Mammary epithelial cell (primary cell): ENCODE results near the gene PTK6.

Experiments
- CTCF ChIP-seq, 2 donors: IDR thresholded peaks in 1 of 2; conservative IDR thresholded peaks in 1 of 2; 2 replicates each; pipeline ENCODE4 v1.5.1; 2011 to 2012; ENCODE audit warnings: inconsistent platforms in 2 of 2, low read length in 2 of 2, mild to moderate bottlenecking in 2 of 2, control low read depth in 1 of 2, low read depth in 1 of 2; ENCODE audit not compliant: insufficient read depth in 1 of 2; ENCODE audit errors: extremely low read depth in 1 of 2
- EZH2 ChIP-seq: IDR thresholded peaks from 2 replicates; pipeline ENCODE4 v1.6.1; 2012; ENCODE audit warnings: low read length, inconsistent platforms, borderline replicate concordance

GRCh38 chr20:63517376-63518309 lies 19.5 kb downstream of the PTK6 start:
- no peak for TF ChIP-seq CTCF (conservative IDR thresholded peaks at IDR 0.05 in 1 of 2, IDR thresholded peaks at IDR 0.05 in 1 of 2; ENCODE audit: extremely low read depth in 1 of 2, insufficient read depth in 1 of 2, low read depth in 1 of 2, low read length in 2 of 2)
- no peak for TF ChIP-seq EZH2
